GM12892 (cell line): ENCODE data around the gene IL3.
A peak's percentile ranks its signal among the peaks of the same experiment; 100 is the strongest.

Experiments used
- DNase-seq: peaks from one replicate; pipeline ENCODE4 v3.0.0; 2011; ENCODE audit not compliant: insufficient read length
- FAIRE-seq: peaks from 2 replicates; lab custom pipeline; 2011; peaks lifted over from hg19 to GRCh38; lab: Jason Lieb, UNC
- POLR2A ChIP-seq: IDR thresholded peaks from 2 replicates; pipeline ENCODE4 v1.6.1; 2011; ENCODE audit warnings: low read depth, low read length, control low read depth
- POLR2AphosphoS5 ChIP-seq: IDR thresholded peaks from 2 replicates; pipeline ENCODE4 v1.6.1; 2011; ENCODE audit warnings: low read depth, low read length, control low read depth
- TAF1 ChIP-seq: IDR thresholded peaks from 2 replicates; pipeline ENCODE4 v1.6.1; 2011; ENCODE audit warnings: low read depth, mild to moderate bottlenecking, control low read depth, low read length, borderline replicate concordance

IL3 gene

DNA sequence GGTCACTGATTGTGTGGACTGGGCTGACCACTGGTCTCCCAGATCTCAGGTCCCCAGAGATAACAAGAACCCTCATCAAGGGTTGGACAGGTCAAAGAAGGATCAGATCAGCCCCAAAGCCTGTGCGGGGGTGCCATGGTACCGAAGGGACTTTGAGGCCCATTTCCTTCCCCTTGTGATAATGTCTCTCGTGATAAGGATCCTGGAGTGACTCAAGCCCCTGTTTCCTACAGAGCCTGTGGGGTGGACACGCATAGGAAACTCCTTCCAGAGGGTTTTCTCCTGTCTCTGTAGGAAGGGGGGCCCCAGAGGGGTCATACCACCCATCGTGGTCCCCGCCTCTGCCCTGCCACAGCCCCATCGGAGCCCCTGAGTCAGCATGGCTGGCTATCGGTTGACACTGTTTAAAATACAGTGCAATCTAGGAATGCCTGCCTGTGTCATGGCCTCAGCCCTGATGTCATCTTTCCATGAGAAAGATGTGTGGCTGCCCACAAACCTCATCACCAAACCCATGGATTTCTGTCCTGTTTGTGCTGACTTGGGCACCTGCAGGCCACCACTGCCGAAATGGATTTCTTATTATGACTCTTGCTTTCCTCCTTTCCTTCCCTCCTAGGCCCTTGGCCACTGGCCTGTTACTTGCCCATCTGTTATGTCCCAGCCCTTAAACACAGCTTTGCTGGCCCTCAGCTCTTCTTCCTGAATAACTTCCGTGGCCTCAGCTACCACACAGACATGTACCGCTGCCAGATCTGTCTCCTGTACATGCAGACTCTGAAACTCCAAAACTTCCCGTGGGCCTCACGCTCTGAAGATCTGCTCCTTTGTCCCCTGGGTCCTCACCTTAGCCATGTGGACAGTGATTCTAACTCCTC is 10.2 kb downstream of the IL3 start:
- no peak for FAIRE-seq
- no peak for DNase-seq
- TF ChIP-seq POLR2AphosphoS5 (no peak), POLR2A (no peak), TAF1 (no peak)

- TF ChIP-seq POLR2AphosphoS5 (no peak), TAF1 (no peak), POLR2A (no peak)
- FAIRE-seq (peak; percentile 24), DNase-seq (no peak)
Measured at GRCh38 chr5:132071338-132071707, 10.9 kb downstream of the IL3 start.

- TF ChIP-seq POLR2A = no peak
- TF ChIP-seq TAF1 = no peak
- FAIRE-seq = no peak
- no peak for DNase-seq
Measured at GRCh38 chr5:132072070-132072469, 11.6 kb downstream of the IL3 start.

GRCh38 chr5:132072528-132072927 is 12.1 kb downstream of the IL3 start:
- no peak for FAIRE-seq

DNA sequence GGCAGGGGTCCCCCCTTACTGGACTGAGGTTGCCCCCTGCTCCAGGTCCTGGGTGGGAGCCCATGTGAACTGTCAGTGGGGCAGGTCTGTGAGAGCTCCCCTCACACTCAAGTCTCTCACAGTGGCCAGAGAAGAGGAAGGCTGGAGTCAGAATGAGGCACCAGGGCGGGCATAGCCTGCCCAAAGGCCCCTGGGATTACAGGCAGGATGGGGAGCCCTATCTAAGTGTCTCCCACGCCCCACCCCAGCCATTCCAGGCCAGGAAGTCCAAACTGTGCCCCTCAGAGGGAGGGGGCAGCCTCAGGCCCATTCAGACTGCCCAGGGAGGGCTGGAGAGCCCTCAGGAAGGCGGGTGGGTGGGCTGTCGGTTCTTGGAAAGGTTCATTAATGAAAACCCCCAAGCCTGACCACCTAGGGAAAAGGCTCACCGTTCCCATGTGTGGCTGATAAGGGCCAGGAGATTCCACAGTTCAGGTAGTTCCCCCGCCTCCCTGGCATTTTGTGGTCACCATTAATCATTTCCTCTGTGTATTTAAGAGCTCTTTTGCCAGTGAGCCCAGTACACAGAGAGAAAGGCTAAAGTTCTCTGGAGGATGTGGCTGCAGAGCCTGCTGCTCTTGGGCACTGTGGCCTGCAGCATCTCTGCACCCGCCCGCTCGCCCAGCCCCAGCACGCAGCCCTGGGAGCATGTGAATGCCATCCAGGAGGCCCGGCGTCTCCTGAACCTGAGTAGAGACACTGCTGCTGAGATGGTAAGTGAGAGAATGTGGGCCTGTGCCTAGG is 13.0 kb downstream of the IL3 start, which contains the start of gene CSF2:
Gene CSF2 (plus strand): TSS at position 559 of the 783 bp plus-strand sequence. CDS start 35 bp downstream, at position 594.
- DNase-seq = no peak
- TF ChIP-seq POLR2A = no peak
- TF ChIP-seq POLR2AphosphoS5 = no peak
- TF ChIP-seq TAF1 = no peak
- FAIRE-seq = no peak

More at GRCh38 chr5:132072528-132072927, 12.1 kb downstream of the IL3 start:
- TF ChIP-seq POLR2AphosphoS5 (no peak), POLR2A (no peak), TAF1 (no peak)
- no peak for DNase-seq

GRCh38 chr5:132074091-132074771 is 13.8 kb downstream of the IL3 start:
- no peak for FAIRE-seq
- DNase-seq = no peak
- TF ChIP-seq POLR2A = no peak
- no peak for TF ChIP-seq TAF1
- no peak for TF ChIP-seq POLR2AphosphoS5

GRCh38 chr5:132074772-132075718 is 14.6 kb downstream of the IL3 start:
- DNase-seq (no peak), FAIRE-seq (no peak)
- TF ChIP-seq POLR2AphosphoS5 (no peak), TAF1 (no peak), POLR2A (no peak)

DNA sequence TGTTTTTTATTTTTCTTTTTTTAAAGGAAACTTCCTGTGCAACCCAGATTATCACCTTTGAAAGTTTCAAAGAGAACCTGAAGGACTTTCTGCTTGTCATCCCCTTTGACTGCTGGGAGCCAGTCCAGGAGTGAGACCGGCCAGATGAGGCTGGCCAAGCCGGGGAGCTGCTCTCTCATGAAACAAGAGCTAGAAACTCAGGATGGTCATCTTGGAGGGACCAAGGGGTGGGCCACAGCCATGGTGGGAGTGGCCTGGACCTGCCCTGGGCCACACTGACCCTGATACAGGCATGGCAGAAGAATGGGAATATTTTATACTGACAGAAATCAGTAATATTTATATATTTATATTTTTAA is 15.2 kb downstream of the IL3 start:
- FAIRE-seq (no peak), DNase-seq (no peak)
- no peak for TF ChIP-seq TAF1
- TF ChIP-seq POLR2AphosphoS5 = no peak
- no peak for TF ChIP-seq POLR2A

GRCh38 chr5:132076202-132076830 is 15.9 kb downstream of the IL3 start:
- TF ChIP-seq POLR2A (no peak), POLR2AphosphoS5 (no peak), TAF1 (no peak)
- FAIRE-seq = no peak
- DNase-seq = no peak

- no peak for TF ChIP-seq POLR2A
- TF ChIP-seq TAF1 = no peak
- no peak for TF ChIP-seq POLR2AphosphoS5
- FAIRE-seq (no peak), DNase-seq (no peak)
Measured at GRCh38 chr5:132076983-132077382, 16.5 kb downstream of the IL3 start.

- DNase-seq (no peak), FAIRE-seq (no peak)
- TF ChIP-seq POLR2A (no peak), TAF1 (no peak), POLR2AphosphoS5 (no peak)
Measured at GRCh38 chr5:132079081-132079480, 18.6 kb downstream of the IL3 start.
